Germinal center (tissue), 1 donor: ENCODE measurements around the gene LRRC51.

Experiments
- DNase-seq: peaks from one replicate; pipeline ENCODE4 v3.0.0; 2012; ENCODE audit warnings: mixed read lengths, low spot score

Gene LRRC51

DNA sequence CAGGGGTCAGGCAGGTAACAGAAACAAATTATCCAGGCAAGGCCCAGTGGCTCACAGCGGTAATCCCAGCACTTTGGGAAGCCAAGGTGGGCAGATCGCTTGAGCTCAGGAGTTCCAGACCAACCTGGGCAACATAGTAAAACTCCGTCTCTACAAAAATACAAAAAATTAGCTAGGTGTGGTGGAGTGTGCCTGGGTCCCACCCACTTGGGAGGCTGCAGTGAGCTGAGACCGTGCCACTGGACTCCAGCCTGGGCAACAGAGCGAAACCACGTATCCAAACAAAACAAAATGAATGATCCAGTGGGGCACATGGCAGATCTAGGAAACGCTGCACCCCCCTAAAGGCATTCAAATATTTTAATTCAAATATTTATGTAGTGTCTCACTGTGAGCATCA is 10.2 kb upstream of the LRRC51 start:
- DNase-seq, result no peak

DNA sequence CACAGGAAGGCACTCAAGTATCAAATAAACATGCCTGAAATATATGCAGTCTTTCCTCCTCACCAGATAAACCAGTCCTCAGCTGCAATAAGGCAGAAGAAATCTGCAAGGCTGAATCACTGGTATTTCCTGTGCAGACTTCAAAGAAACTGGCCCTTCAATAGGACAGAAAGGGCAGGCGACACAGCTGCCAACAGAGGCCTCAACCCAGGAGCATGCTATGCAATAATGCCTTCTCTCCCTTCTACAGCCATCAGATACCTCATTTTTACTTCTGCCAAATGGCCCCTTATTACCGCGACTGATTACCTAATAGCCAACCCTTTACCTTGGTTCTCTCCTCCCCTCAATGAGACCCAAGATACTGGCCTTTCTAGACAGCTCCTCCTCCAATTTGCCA is 8.3 kb upstream of the LRRC51 start:
- no peak for DNase-seq

- DNase-seq, result no peak
These were observed 5.5 kb upstream of the LRRC51 start for GRCh38 chr11:72075109-72075508.

- no peak for DNase-seq
These were observed 4.9 kb upstream of the LRRC51 start for GRCh38 chr11:72075756-72076155.

GRCh38 chr11:72078477-72078876 is 2.2 kb upstream of the LRRC51 start:
- DNase-seq, result no peak

- DNase-seq, result no peak
These were observed 778 bp upstream of the LRRC51 start for GRCh38 chr11:72079819-72080325.

- no peak for DNase-seq
These were observed 564 bp downstream of the LRRC51 start for GRCh38 chr11:72081184-72081644.

- DNase-seq, result no peak
These were observed 1.3 kb downstream of the LRRC51 start for GRCh38 chr11:72081821-72082453.

DNA sequence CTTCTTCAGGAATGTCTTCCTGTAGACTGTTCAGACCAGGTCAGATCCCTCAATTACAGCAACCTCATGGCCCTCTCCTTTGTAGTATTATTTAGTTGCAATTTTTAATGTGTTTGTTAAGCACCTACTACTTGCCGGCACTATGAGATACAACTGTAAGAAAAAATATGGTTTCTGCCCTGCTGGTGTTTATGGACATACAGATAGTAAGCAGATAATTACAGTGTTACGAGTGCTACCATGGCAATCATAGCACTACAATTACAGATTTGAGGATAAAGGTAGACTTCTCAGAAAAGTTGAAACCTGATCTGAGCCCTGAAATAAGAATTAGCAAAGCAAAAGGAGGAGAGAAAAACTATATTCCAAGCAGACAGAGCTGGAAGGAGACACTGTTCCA is 2.8 kb downstream of the LRRC51 start:
- no peak for DNase-seq

DNA sequence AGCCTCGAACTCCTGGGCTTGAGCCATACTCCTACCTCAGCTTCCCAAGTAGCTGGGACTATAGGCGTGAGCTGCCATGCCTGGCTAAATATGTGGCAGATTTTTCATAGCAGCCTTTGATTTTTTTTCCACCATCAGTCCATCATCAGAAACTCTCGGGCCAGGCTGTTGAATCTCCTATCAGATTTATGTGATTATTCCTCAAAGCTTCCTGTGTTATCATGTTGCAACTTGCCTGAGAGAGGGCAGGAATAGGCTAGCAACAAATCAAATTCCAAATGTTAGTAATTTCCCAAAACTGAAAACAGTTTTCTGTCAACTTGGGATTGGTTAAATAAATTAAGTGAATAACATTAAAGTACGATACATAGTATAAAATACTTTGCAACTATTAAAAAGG is 3.4 kb downstream of the LRRC51 start:
- no peak for DNase-seq

DNA sequence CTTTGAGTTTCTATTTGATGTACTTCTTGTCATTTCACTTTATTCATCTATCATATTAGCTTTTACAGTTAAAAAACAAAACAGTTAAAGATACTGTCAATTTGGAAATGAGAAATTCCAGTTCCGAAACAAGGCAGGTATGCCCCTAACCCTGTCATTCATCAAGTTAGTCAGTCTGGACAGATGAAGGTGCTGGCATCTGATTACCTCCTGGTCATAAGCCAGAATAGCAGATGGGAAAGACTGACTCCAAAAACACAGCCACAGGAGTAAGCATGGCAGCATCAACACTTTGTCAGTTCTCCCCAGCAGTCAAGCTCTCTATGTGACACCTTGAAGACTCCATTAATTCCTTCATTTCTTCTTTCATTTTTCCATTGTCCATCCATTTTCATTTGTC is 4.3 kb downstream of the LRRC51 start:
- no peak for DNase-seq

DNA sequence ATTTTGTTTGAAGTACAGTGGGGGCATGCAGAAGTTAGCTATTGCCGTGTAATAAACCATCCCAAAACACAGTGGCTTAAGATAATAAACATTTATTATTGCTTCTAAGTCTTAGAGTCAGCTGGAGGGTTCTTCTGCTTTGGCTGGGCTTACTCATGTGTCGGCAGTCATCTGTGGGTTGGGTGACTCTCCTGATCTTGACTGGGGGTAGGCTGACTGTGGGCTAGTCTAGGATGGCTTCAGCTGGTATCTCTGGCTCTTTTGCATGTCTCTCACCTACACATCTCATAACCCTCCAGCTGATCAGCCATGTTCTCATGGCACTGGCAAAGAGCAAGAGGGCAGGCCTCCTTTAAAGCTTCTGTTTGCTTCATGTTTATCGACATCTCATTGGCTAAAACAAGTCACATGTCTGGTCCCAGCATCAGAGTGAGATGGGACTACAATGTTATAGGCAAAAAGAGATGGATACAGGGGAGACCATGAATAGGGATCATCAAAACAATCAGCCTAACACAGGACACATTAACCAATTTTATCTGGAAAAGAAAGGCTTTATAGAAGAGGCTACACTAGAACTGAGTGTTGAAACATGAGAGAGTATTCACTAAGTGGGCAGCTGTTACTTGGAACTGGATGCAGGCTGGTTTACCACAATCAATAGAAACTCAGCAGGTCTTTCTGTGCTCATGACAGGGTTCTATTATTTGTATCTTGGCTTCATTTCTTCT is 5.1 kb downstream of the LRRC51 start:
- no peak for DNase-seq

DNA sequence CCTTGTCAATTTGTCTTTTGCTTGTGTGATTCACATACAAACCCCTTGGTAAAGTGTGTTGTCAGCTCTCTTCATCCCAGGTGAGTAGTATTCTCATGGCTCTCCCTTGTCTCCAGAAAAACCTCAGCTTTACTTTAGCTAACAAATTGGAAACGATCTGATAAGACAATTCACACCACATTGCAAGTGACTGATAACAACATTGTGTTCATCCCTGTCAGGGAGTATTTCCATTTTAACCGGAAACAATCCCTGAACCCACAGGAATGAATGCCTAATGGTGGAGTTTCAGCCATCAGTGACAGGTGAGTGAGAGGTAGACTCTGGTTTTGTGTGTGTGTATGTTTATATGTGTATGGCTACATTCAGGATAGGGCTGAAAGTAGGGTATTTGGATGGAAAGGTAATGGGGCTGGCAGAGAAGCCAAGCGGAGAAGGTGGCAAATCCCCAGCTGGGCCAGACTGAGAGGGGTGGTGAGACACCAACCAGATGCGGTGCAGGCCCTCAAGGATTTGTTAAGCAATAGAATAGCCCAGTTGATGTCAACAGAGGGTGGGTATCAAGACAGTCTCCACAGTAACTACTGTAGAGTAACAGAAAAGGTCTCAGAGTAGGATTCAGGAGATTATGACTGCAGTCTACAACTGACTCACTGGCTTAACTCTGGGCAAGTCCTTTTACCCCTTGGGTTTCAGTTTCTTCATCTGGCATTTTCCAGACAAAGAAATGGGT is 7.6 kb downstream of the LRRC51 start:
- DNase-seq, result no peak

- DNase-seq, result peak; percentile 84
These were observed 10.6 kb downstream of the LRRC51 start for GRCh38 chr11:72091292-72091691.

- DNase-seq, result no peak
These were observed 18.1 kb downstream of the LRRC51 start for GRCh38 chr11:72098741-72099140.

GRCh38 chr11:72100009-72100408 is 19.4 kb downstream of the LRRC51 start:
- DNase-seq, result no peak

DNA sequence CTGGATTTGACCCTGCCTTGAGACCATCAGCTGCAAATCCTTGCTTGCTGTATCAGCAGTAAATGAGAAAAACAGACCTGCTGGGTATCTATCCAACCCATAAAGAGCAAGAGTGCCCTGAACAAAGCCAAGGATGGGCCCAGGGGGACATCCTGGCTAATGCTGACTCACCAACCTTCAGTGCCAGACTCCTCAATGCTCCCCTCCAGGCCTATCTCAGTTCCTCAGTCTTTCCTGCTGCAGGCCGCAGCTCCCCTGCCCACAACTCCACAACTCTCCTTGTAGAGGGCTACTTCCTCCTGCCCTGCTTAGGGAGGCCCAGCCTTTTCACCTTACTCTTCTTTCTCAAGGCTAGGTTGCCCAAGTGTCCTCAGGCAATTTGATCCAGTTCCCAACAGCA is 19.8 kb downstream of the LRRC51 start:
- no peak for DNase-seq

DNA sequence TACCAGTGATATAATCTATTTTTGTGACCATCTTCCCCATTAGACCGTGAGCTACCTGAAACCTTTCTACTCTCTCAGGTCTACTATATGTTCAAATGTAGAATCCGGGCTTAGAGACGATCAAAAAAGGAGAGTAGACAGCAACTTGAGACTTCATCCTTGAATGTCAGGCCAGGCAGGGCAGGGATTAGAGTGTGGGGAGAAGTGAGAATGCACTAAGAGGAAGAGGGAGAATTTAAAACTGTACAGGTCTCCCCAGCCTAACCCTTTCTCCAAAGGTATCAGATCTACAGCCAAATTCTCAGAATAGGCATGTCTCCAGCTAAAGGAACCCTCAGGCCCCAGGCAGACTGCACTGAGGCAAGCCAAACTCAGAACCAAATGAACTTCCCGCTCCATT is 21.5 kb downstream of the LRRC51 start:
- no peak for DNase-seq

DNA sequence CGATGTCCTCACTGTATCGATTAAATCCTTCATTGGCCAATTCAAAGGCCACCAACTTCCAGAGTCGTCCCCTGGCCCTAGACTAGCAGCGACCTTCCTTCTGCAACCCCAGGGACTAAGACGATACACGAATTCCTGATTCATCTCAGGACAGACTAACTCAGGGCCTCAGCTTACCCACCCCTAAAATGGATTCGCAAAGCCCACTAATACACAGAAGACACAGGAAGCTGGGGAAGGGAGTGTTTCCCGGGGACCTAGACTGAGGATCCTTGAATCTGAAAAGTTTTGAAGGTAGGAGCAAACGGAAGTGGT is 21.9 kb downstream of the LRRC51 start:
- DNase-seq, result no peak

- DNase-seq, result peak; percentile 94
These were observed 22.5 kb downstream of the LRRC51 start, which contains the start of gene LAMTOR1 for GRCh38 chr11:72102946-72103753. Gene LAMTOR1, minus strand, starts transcription at chr11:72103297. Its CDS starts 73 bp downstream, at chr11:72103224.

- DNase-seq, result no peak
These were observed 23.1 kb downstream of the LRRC51 start for GRCh38 chr11:72103754-72104167.

- no peak for DNase-seq
These were observed 25.2 kb downstream of the LRRC51 start, which contains the start of gene TOMT for GRCh38 chr11:72105888-72106287. Gene TOMT, plus strand, starts transcription at chr11:72105924. Its CDS starts 28 bp downstream, at chr11:72105952.
